ENCODE results near the gene MYO1G. TPM values are rescaled to one million over a fixed set of nuclear protein-coding genes. Genes with fewer than 3 reads are reported as not detected.
A peak's percentile ranks its signal among the peaks of the same experiment; 100 is the strongest.

Gene MYO1G
- total and polyA plus RNA-seq, 8 donors, result 1.7 to 16.7 (median 3.3) TPM

GRCh38 chr7:44999245-45000092 is 20.7 kb upstream of the MYO1G start:
- H3K4me1 ChIP-seq, result peaks cover 11 to 32% (median 25%) of the 10 kb centered on the region in 4 donors
- WGBS, 5 donors, result 0 to 2% (median 0%) methylated on average over 27 to 66 of the region's 66 CpGs
- H3K9me3 ChIP-seq, result no peaks in the 10 kb centered on the region
- no peaks in the 10 kb centered on the region for H3K36me3 ChIP-seq
- H3K27me3 ChIP-seq, result no peaks in the 10 kb centered on the region
- peak in 2 of 3 donors; percentile 17 to 84 for TF ChIP-seq POLR2AphosphoS5 (IDR thresholded peaks at IDR 0.05)
- TF ChIP-seq CTCF (IDR thresholded peaks at IDR 0.05), result no peak
- DNase-seq, result peak; percentile 99 to 100
- intact Hi-C loops (cut with DNase I; ENCODE audit: low total_unique reads), result no loop called here
- H3K27ac ChIP-seq, result peak overlapping the region; percentile 72 to 97 (median 91)
- H3K4me3 ChIP-seq, result peak overlapping the region; percentile 80 to 91 (median 86)

GRCh38 chr7:44998153-44998871 is 19.5 kb upstream of the MYO1G start:
- no peak for TF ChIP-seq POLR2A (IDR thresholded peaks at IDR 0.05)
- TF ChIP-seq EP300 (IDR thresholded peaks at IDR 0.05), result no peak
- TF ChIP-seq CTCF (IDR thresholded peaks at IDR 0.05), result no peak
- no peak for TF ChIP-seq POLR2AphosphoS5 (IDR thresholded peaks at IDR 0.05)
- Histone ChIP-seq H3K4me1 (peaks cover 11 to 29% (median 25%) of the 10 kb centered on the region in 4 donors), H3K4me3 (peak overlapping the region in 3 of 4 donors; percentile 86 to 91 (median 87)), H3K27me3 (no peaks in the 10 kb centered on the region), H3K27ac (peak overlapping the region in 4 of 5 donors; percentile 88 to 97 (median 92)), H3K9me3 (no peaks in the 10 kb centered on the region), H3K36me3 (no peaks in the 10 kb centered on the region)
- intact Hi-C loops (cut with DNase I; ENCODE audit: low total_unique reads), result no loop called here
- 88 to 93% (median 90%) methylated on average over 4 of the region's 4 CpGs for WGBS, 5 donors
- no peak for DNase-seq

GRCh38 chr7:44995555-44996493 is 17.0 kb upstream of the MYO1G start:
- H3K27ac ChIP-seq, result peak overlapping the region in 1 of 5 donors; percentile 48
- H3K36me3 ChIP-seq, result no peaks in the 10 kb centered on the region
- H3K4me3 ChIP-seq, result no peak overlapping the region
- TF ChIP-seq CTCF (IDR thresholded peaks at IDR 0.05) (no peak), POLR2A (IDR thresholded peaks at IDR 0.05) (no peak), POLR2AphosphoS5 (IDR thresholded peaks at IDR 0.05) (no peak), EP300 (IDR thresholded peaks at IDR 0.05) (no peak)
- H3K27me3 ChIP-seq, result no peaks in the 10 kb centered on the region
- WGBS, 5 donors, result 87 to 89% (median 88%) methylated on average over 8 of the region's 8 CpGs
- no peaks in the 10 kb centered on the region for H3K9me3 ChIP-seq
- no peak for DNase-seq
- intact Hi-C loops (cut with DNase I; ENCODE audit: low total_unique reads), result no loop called here
- H3K4me1 ChIP-seq, result peaks cover 4 to 10% (median 5%) of the 10 kb centered on the region in 4 donors
